ENCODE data around the gene SETMAR.

SETMAR gene
- total RNA-seq: 3.1 to 7.7 (median 5.5) reads per million in 3 donors

- Histone ChIP-seq H3K36me3 (ENCODE audit: control insufficient read depth, insufficient read depth, low read length) (no peaks in the 10 kb centered on the region), H3K27ac (ENCODE audit: insufficient read depth, low read length, poor library complexity, severe bottlenecking) (peak within 1 kb of the TSS; percentile 94), H3K9me3 (ENCODE audit: control insufficient read depth, low read length) (no peaks in the 10 kb centered on the region), H3K27me3 (replicated peaks; ENCODE audit: control insufficient read depth, insufficient read depth, low read length, poor library complexity, severe bottlenecking) (no peaks in the 10 kb centered on the region), H3K4me3 (ENCODE audit: insufficient read depth, low read depth, low read length, poor library complexity, severe bottlenecking) (peak within 1 kb of the TSS; percentile 85), H3K4me1 (ENCODE audit: control insufficient read depth, insufficient read depth, low read length, poor library complexity, severe bottlenecking) (no peaks in the 10 kb centered on the region)
- peak; percentile 53 to 74 (median 72) for DNase-seq
These were observed at the start of gene SETMAR for GRCh38 chr3:4303187-4304123. Gene SETMAR (plus strand): TSS chr3:4303369. CDS start chr3:4303371, 2 bp downstream.

DNA sequence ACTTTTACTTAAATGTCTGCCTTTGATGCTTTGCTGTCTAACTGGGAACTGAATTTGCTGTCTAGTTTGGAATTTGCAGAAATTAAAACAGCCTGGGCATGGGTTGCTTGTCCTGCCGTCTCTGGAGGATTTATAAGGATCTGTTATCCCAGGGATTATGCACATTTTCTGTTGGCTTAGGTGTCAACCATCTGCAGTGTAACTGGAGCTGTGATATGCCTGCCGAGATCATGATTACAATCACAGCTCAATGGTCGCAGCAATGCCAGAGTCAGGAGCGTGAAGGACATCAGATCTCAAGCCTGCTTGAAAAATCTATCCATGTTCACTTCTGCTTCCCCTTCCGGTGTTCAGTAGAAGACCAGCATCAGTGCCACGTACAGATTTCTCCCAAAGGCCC lies 41.8 kb upstream of the SETMAR start:
- H3K9me3 ChIP-seq (ENCODE audit: control insufficient read depth, low read length): no peaks in the 10 kb centered on the region
- no peaks in the 10 kb centered on the region for H3K27me3 ChIP-seq (replicated peaks; ENCODE audit: control insufficient read depth, insufficient read depth, low read length, poor library complexity, severe bottlenecking)
- no peak overlapping the region for H3K27ac ChIP-seq (ENCODE audit: insufficient read depth, low read length, poor library complexity, severe bottlenecking)
- H3K4me3 ChIP-seq (ENCODE audit: insufficient read depth, low read depth, low read length, poor library complexity, severe bottlenecking): no peak overlapping the region
- H3K4me1 ChIP-seq (ENCODE audit: control insufficient read depth, insufficient read depth, low read length, poor library complexity, severe bottlenecking): no peaks in the 10 kb centered on the region
- no peaks in the 10 kb centered on the region for H3K36me3 ChIP-seq (ENCODE audit: control insufficient read depth, insufficient read depth, low read length)
- DNase-seq: no peak

DNA sequence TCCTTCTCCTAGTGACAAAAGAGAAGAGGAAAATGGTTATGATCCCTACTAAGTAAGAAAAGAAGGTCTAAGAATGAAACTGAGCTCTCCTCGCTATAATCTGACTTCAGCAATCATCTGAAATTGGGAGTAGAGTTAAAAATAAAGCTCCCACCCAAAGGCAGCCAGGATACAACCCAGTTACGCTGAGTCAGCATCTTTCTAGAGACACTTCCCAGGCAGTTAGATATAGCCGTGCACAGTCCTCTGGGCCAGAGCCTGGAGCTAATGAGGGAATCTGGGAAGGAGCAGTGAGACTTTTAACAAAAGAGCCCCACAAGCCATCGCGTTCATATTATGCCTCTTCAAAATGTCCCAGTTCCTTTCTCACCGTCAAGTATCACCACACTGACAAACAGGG lies 39.1 kb upstream of the SETMAR start:
- Histone ChIP-seq H3K4me1 (ENCODE audit: control insufficient read depth, insufficient read depth, low read length, poor library complexity, severe bottlenecking) (no peaks in the 10 kb centered on the region), H3K27me3 (replicated peaks; ENCODE audit: control insufficient read depth, insufficient read depth, low read length, poor library complexity, severe bottlenecking) (no peaks in the 10 kb centered on the region), H3K9me3 (ENCODE audit: control insufficient read depth, low read length) (no peaks in the 10 kb centered on the region), H3K27ac (ENCODE audit: insufficient read depth, low read length, poor library complexity, severe bottlenecking) (no peak overlapping the region), H3K36me3 (ENCODE audit: control insufficient read depth, insufficient read depth, low read length) (no peaks in the 10 kb centered on the region), H3K4me3 (ENCODE audit: insufficient read depth, low read depth, low read length, poor library complexity, severe bottlenecking) (no peak overlapping the region)
- no peak for DNase-seq

DNA sequence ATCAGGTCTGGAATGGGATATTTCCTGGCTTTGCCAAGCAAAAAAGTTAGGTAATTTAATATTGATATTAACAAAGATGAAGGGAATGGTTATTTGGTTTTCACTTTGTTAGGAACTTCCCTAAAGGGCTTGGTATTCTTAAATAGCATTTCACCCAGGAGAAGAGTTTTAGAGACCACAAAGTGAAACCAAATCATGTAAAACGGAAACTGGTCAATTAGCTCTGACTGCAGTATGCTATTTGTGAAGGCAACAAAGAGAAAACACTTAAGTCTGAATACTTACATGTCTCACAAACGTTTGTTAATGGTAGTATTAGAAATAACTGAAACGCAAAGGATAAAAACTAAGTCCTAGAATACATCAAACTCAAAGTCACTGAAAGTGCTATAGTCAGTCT lies 32.4 kb upstream of the SETMAR start:
- no peaks in the 10 kb centered on the region for H3K4me1 ChIP-seq (ENCODE audit: control insufficient read depth, insufficient read depth, low read length, poor library complexity, severe bottlenecking)
- H3K4me3 ChIP-seq (ENCODE audit: insufficient read depth, low read depth, low read length, poor library complexity, severe bottlenecking): no peak overlapping the region
- no peaks in the 10 kb centered on the region for H3K36me3 ChIP-seq (ENCODE audit: control insufficient read depth, insufficient read depth, low read length)
- H3K27me3 ChIP-seq (replicated peaks; ENCODE audit: control insufficient read depth, insufficient read depth, low read length, poor library complexity, severe bottlenecking): no peaks in the 10 kb centered on the region
- no peak for DNase-seq
- H3K27ac ChIP-seq (ENCODE audit: insufficient read depth, low read length, poor library complexity, severe bottlenecking): no peak overlapping the region
- no peaks in the 10 kb centered on the region for H3K9me3 ChIP-seq (ENCODE audit: control insufficient read depth, low read length)

DNA sequence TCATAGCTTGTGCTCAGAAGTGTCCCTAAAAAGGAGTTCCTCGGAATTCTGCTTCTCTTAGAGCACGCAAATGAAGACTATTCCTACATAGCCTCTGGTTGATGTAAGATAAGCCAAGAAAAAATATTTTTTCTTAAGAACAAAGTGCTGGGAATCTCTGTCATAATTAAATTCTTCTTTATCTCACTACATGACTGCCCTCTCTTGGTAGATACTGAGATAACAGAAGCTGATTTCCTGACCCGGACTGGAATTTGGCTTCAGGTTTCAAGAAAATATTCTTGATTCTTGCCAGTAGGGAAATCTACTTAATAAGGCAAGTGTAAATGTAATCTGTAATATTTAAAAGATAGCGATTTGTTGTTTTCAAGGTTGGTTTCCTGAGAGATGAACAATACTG lies 31.3 kb upstream of the SETMAR start:
- no peaks in the 10 kb centered on the region for H3K27me3 ChIP-seq (replicated peaks; ENCODE audit: control insufficient read depth, insufficient read depth, low read length, poor library complexity, severe bottlenecking)

GRCh38 chr3:4279516-4280105 lies 23.6 kb upstream of the SETMAR start:
- no peaks in the 10 kb centered on the region for H3K27me3 ChIP-seq (replicated peaks; ENCODE audit: control insufficient read depth, insufficient read depth, low read length, poor library complexity, severe bottlenecking)
- H3K4me1 ChIP-seq (ENCODE audit: control insufficient read depth, insufficient read depth, low read length, poor library complexity, severe bottlenecking): no peaks in the 10 kb centered on the region
- no peak for DNase-seq
- no peaks in the 10 kb centered on the region for H3K9me3 ChIP-seq (ENCODE audit: control insufficient read depth, low read length)
- no peak overlapping the region for H3K4me3 ChIP-seq (ENCODE audit: insufficient read depth, low read depth, low read length, poor library complexity, severe bottlenecking)
- no peak overlapping the region for H3K27ac ChIP-seq (ENCODE audit: insufficient read depth, low read length, poor library complexity, severe bottlenecking)
- no peaks in the 10 kb centered on the region for H3K36me3 ChIP-seq (ENCODE audit: control insufficient read depth, insufficient read depth, low read length)

More for the DNA sequence above, 31.3 kb upstream of the SETMAR start:
- H3K36me3 ChIP-seq (ENCODE audit: control insufficient read depth, insufficient read depth, low read length): no peaks in the 10 kb centered on the region
- no peak overlapping the region for H3K4me3 ChIP-seq (ENCODE audit: insufficient read depth, low read depth, low read length, poor library complexity, severe bottlenecking)
- H3K27ac ChIP-seq (ENCODE audit: insufficient read depth, low read length, poor library complexity, severe bottlenecking): no peak overlapping the region
- no peaks in the 10 kb centered on the region for H3K4me1 ChIP-seq (ENCODE audit: control insufficient read depth, insufficient read depth, low read length, poor library complexity, severe bottlenecking)
- DNase-seq: no peak
- no peaks in the 10 kb centered on the region for H3K9me3 ChIP-seq (ENCODE audit: control insufficient read depth, low read length)

DNA sequence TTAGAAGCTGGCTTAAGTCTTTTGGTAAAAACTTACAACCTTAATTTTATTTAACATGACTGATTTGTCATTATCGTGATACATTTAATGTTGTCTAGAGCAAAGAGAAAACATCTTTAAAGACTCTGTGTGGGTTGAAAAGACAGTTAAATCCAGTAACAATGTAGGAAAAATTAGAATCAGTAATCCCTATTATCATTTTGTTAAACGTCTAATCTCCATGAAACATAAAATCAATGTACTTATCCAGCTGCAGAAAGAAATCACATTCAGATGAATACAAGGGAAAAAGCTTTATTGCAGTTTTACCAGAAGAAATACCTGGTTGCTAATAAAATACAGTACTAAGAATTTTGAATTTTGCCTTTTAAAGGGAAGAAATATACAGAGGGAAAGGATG lies 21.2 kb upstream of the SETMAR start:
- Histone ChIP-seq H3K27me3 (replicated peaks; ENCODE audit: control insufficient read depth, insufficient read depth, low read length, poor library complexity, severe bottlenecking) (no peaks in the 10 kb centered on the region), H3K9me3 (ENCODE audit: control insufficient read depth, low read length) (no peaks in the 10 kb centered on the region), H3K4me1 (ENCODE audit: control insufficient read depth, insufficient read depth, low read length, poor library complexity, severe bottlenecking) (no peaks in the 10 kb centered on the region), H3K27ac (ENCODE audit: insufficient read depth, low read length, poor library complexity, severe bottlenecking) (no peak overlapping the region), H3K36me3 (ENCODE audit: control insufficient read depth, insufficient read depth, low read length) (no peaks in the 10 kb centered on the region), H3K4me3 (ENCODE audit: insufficient read depth, low read depth, low read length, poor library complexity, severe bottlenecking) (no peak overlapping the region)
- DNase-seq: no peak

GRCh38 chr3:4284865-4285264 lies 18.3 kb upstream of the SETMAR start:
- H3K27ac ChIP-seq (ENCODE audit: insufficient read depth, low read length, poor library complexity, severe bottlenecking): no peak overlapping the region
- DNase-seq: no peak
- no peaks in the 10 kb centered on the region for H3K36me3 ChIP-seq (ENCODE audit: control insufficient read depth, insufficient read depth, low read length)
- no peaks in the 10 kb centered on the region for H3K4me1 ChIP-seq (ENCODE audit: control insufficient read depth, insufficient read depth, low read length, poor library complexity, severe bottlenecking)
- no peaks in the 10 kb centered on the region for H3K9me3 ChIP-seq (ENCODE audit: control insufficient read depth, low read length)
- H3K27me3 ChIP-seq (replicated peaks; ENCODE audit: control insufficient read depth, insufficient read depth, low read length, poor library complexity, severe bottlenecking): no peaks in the 10 kb centered on the region
- H3K4me3 ChIP-seq (ENCODE audit: insufficient read depth, low read depth, low read length, poor library complexity, severe bottlenecking): no peak overlapping the region

GRCh38 chr3:4289044-4289443 lies 14.1 kb upstream of the SETMAR start:
- Histone ChIP-seq H3K4me3 (ENCODE audit: insufficient read depth, low read depth, low read length, poor library complexity, severe bottlenecking) (no peak overlapping the region), H3K4me1 (ENCODE audit: control insufficient read depth, insufficient read depth, low read length, poor library complexity, severe bottlenecking) (no peaks in the 10 kb centered on the region), H3K27ac (ENCODE audit: insufficient read depth, low read length, poor library complexity, severe bottlenecking) (no peak overlapping the region), H3K36me3 (ENCODE audit: control insufficient read depth, insufficient read depth, low read length) (no peaks in the 10 kb centered on the region), H3K27me3 (replicated peaks; ENCODE audit: control insufficient read depth, insufficient read depth, low read length, poor library complexity, severe bottlenecking) (peaks cover 2% of the 10 kb centered on the region), H3K9me3 (ENCODE audit: control insufficient read depth, low read length) (no peaks in the 10 kb centered on the region)
- DNase-seq: no peak

DNA sequence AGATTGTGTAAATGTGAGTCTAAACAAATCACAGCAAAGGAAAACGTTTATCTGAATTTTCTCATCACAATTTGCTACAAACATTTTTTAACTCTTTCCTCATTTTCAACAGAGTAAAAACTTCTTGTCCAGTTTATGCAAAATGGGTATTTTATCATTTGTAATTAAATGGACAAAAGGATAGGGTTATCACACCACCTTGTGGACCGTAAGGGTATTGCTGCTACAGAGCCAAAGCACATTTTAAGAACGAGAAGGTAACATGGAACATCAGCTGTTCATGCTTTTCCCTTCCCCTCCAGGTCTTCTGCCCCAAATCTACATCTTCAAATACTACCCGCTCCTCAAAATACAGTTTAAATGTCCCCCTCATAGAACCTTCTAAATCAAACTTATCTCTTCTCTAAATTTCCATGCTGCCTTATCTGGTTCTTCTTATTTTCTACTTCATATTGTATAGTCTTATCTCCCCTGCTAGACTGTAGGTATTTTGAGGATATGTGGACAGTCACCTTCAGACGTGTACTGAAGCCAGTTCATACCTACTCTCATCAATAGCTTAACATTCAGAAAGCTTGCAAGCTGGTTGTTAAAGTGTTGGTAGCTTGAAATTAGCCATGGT lies 12.8 kb upstream of the SETMAR start:
- Histone ChIP-seq H3K9me3 (ENCODE audit: control insufficient read depth, low read length) (no peaks in the 10 kb centered on the region), H3K27me3 (replicated peaks; ENCODE audit: control insufficient read depth, insufficient read depth, low read length, poor library complexity, severe bottlenecking) (peaks cover 2% of the 10 kb centered on the region), H3K27ac (ENCODE audit: insufficient read depth, low read length, poor library complexity, severe bottlenecking) (no peak overlapping the region), H3K4me3 (ENCODE audit: insufficient read depth, low read depth, low read length, poor library complexity, severe bottlenecking) (no peak overlapping the region), H3K4me1 (ENCODE audit: control insufficient read depth, insufficient read depth, low read length, poor library complexity, severe bottlenecking) (no peaks in the 10 kb centered on the region), H3K36me3 (ENCODE audit: control insufficient read depth, insufficient read depth, low read length) (no peaks in the 10 kb centered on the region)
- no peak for DNase-seq

Measured in effector memory CD4-positive, alpha-beta T cell (primary cell).